Measurements from ENCODE around the gene SYCN.
"Not testable (repeated sequence)": the region's sequence is repeated elsewhere in the genome, so short reads cannot be mapped to it uniquely, and the experiment has no call there.

The SYCN gene

GRCh38 chr19:39223703-39224279 is 19.7 kb upstream of the SYCN start:
- DNase-seq: no peak

- DNase-seq: not testable (repeated sequence)
Observed at GRCh38 chr19:39219108-39219507, 15.0 kb upstream of the SYCN start.

- no peak for DNase-seq
Observed at GRCh38 chr19:39218230-39219007, 14.4 kb upstream of the SYCN start.

- no peak for DNase-seq
Observed at GRCh38 chr19:39217094-39217493, 13.0 kb upstream of the SYCN start.

GRCh38 chr19:39215323-39215722 is 11.3 kb upstream of the SYCN start:
- DNase-seq: not testable (repeated sequence)

GRCh38 chr19:39212375-39212742 is 8.3 kb upstream of the SYCN start:
- DNase-seq: no peak

GRCh38 chr19:39211731-39212374 is 7.8 kb upstream of the SYCN start:
- DNase-seq: no peak

- no peak for DNase-seq
Observed at GRCh38 chr19:39209196-39209595, 5.1 kb upstream of the SYCN start.

GRCh38 chr19:39208175-39208795 is 4.2 kb upstream of the SYCN start:
- no peak for DNase-seq

- DNase-seq: no peak
Observed at GRCh38 chr19:39207293-39207836, 3.3 kb upstream of the SYCN start.

- no peak for DNase-seq
Observed at GRCh38 chr19:39206122-39206521, 2.1 kb upstream of the SYCN start.

GRCh38 chr19:39205449-39205764 is 1.3 kb upstream of the SYCN start:
- DNase-seq: no peak

- no peak for DNase-seq
Observed at GRCh38 chr19:39202998-39203355, 1.1 kb downstream of the SYCN start.

- no peak for DNase-seq
Observed at GRCh38 chr19:39200803-39201115, 3.3 kb downstream of the SYCN start.

- no peak for DNase-seq
Observed at GRCh38 chr19:39200066-39200802, 3.8 kb downstream of the SYCN start.

- DNase-seq: no peak
Observed at GRCh38 chr19:39199025-39199424, 5.0 kb downstream of the SYCN start.

GRCh38 chr19:39197808-39198207 is 6.3 kb downstream of the SYCN start:
- DNase-seq: no peak

GRCh38 chr19:39196860-39197562 is 7.1 kb downstream of the SYCN start, which contains the start of gene NCCRP1:
TSS of gene NCCRP1 (plus strand) at chr19:39196964. CDS start at chr19:39196983, 19 bp downstream.
- DNase-seq: no peak

- DNase-seq: no peak
Observed at GRCh38 chr19:39196320-39196719, 7.7 kb downstream of the SYCN start.

GRCh38 chr19:39195755-39196154 is 8.3 kb downstream of the SYCN start:
- no peak for DNase-seq

- no peak for DNase-seq
Observed at GRCh38 chr19:39194832-39195542, 9.1 kb downstream of the SYCN start.

GRCh38 chr19:39193803-39194202 is 10.3 kb downstream of the SYCN start:
- DNase-seq: no peak
